ENCODE measurements around the gene MSGN1. TPM values are rescaled to one million over a fixed set of nuclear protein-coding genes. Genes with fewer than 3 reads are reported as not detected.
A peak's percentile ranks its signal among the peaks of the same experiment; 100 is the strongest.

The MSGN1 gene
- total RNA-seq, 1 donor from 2014 or later = not detected

GRCh38 chr2:17800219-17800618 lies 16.0 kb upstream of the MSGN1 start:
- Mint-ChIP-seq H3K4me1 (ENCODE audit: low read depth, unreplicated experiment) (peaks cover 6% of the 10 kb centered on the region), H3K27me3 (ENCODE audit: low read depth, unreplicated experiment) (peaks cover 8% of the 10 kb centered on the region), H3K9me3 (ENCODE audit: unreplicated experiment) (no peaks in the 10 kb centered on the region), H3K27ac (ENCODE audit: unreplicated experiment) (no peak overlapping the region), H3K4me3 (ENCODE audit: unreplicated experiment) (no peak overlapping the region), H3K36me3 (ENCODE audit: low read depth, unreplicated experiment) (no peaks in the 10 kb centered on the region)
- Histone ChIP-seq H3K79me2 (ENCODE audit: insufficient read depth, low read length) (no peaks in the 10 kb centered on the region), H4K20me1 (ENCODE audit: insufficient read depth, low read length) (no peaks in the 10 kb centered on the region), H3K27ac (ENCODE audit: low read depth, low read length) (no peak overlapping the region), H3K4me1 (ENCODE audit: insufficient read depth, low read length) (no peaks in the 10 kb centered on the region), H3K4me3 (ENCODE audit: insufficient read depth, low read depth, low read length) (no peak overlapping the region), H3K27me3 (ENCODE audit: insufficient read depth, low read length) (peaks cover 2% of the 10 kb centered on the region), H3K9me3 (ENCODE audit: insufficient read depth, low read depth, low read length) (no peaks in the 10 kb centered on the region), H2AFZ (ENCODE audit: low read depth, low read length) (no peak overlapping the region), H3K9ac (ENCODE audit: low read length) (no peak overlapping the region), H3K36me3 (ENCODE audit: insufficient read depth, low read length) (no peaks in the 10 kb centered on the region), H3K4me2 (ENCODE audit: low read length) (no peak overlapping the region)
- TF ChIP-seq CTCF (IDR thresholded peaks at IDR 0.05; ENCODE audit: insufficient read depth, low read depth, low read length) = no peak
- TF ChIP-seq EZH2 (IDR thresholded peaks at IDR 0.05; ENCODE audit: insufficient read depth, low read length) = no peak
- peak; percentile 16 for DNase-seq (ENCODE audit: low read depth)
- no peak for FAIRE-seq

- Histone ChIP-seq H3K9ac (ENCODE audit: low read length) (no peak overlapping the region), H3K27ac (ENCODE audit: low read depth, low read length) (no peak overlapping the region)
- no peak for FAIRE-seq
These were observed 15.4 kb upstream of the MSGN1 start for GRCh38 chr2:17800693-17801458.

More at GRCh38 chr2:17800693-17801458, 15.4 kb upstream of the MSGN1 start:
- Histone ChIP-seq H3K4me3 (ENCODE audit: insufficient read depth, low read depth, low read length) (no peak overlapping the region), H3K27me3 (ENCODE audit: insufficient read depth, low read length) (peaks cover 2% of the 10 kb centered on the region), H3K9me3 (ENCODE audit: insufficient read depth, low read depth, low read length) (no peaks in the 10 kb centered on the region), H4K20me1 (ENCODE audit: insufficient read depth, low read length) (no peaks in the 10 kb centered on the region), H3K4me1 (ENCODE audit: insufficient read depth, low read length) (no peaks in the 10 kb centered on the region), H2AFZ (ENCODE audit: low read depth, low read length) (no peak overlapping the region), H3K79me2 (ENCODE audit: insufficient read depth, low read length) (no peaks in the 10 kb centered on the region), H3K4me2 (ENCODE audit: low read length) (no peak overlapping the region), H3K36me3 (ENCODE audit: insufficient read depth, low read length) (no peaks in the 10 kb centered on the region)
- DNase-seq (ENCODE audit: low read depth) = no peak
- Mint-ChIP-seq H3K4me3 (ENCODE audit: unreplicated experiment) (no peak overlapping the region), H3K36me3 (ENCODE audit: low read depth, unreplicated experiment) (no peaks in the 10 kb centered on the region), H3K27ac (ENCODE audit: unreplicated experiment) (no peak overlapping the region), H3K4me1 (ENCODE audit: low read depth, unreplicated experiment) (peaks cover 6% of the 10 kb centered on the region), H3K27me3 (ENCODE audit: low read depth, unreplicated experiment) (peaks cover 9% of the 10 kb centered on the region), H3K9me3 (ENCODE audit: unreplicated experiment) (no peaks in the 10 kb centered on the region)
- TF ChIP-seq EZH2 (IDR thresholded peaks at IDR 0.05; ENCODE audit: insufficient read depth, low read length) (no peak), CTCF (IDR thresholded peaks at IDR 0.05; ENCODE audit: insufficient read depth, low read depth, low read length) (no peak)

Measured in astrocyte (in vitro differentiated cells and primary cell).